IMR-90 (cell line): ENCODE data around the gene TEC. TPM values are rescaled to one million over a fixed set of nuclear protein-coding genes. Genes with fewer than 3 reads are reported as not detected.

Experiments
- ATAC-seq: fragments of 200-7000 bp; cut with Tn5 transposase; 2 replicates; pipeline ENCODE4 v1.9.1; 2020; ENCODE audit warnings: low read depth, mild to moderate bottlenecking, moderate library complexity
- BruUV-seq: library from RNA; stranded (reverse); fragments of 400-500 nt; replicated peaks from 2 replicates; lab custom pipeline; 2021; lab: Mats Ljungman, UMichigan
- CTCF ChIA-PET: fragments of 300-600 bp; formaldehyde crosslinking; extraction: SDS; loops from one replicate; lab custom pipeline; 2021; ENCODE audit warnings: antibody characterized with exemption; lab: Yijun Ruan, JAX
- POLR2A ChIA-PET: fragments of 300-600 bp; sonication (Branson Sonifier 250); formaldehyde crosslinking; loops from one replicate; lab custom pipeline; 2022; ENCODE audit warnings: antibody characterized with exemption; ENCODE audit not compliant: unreplicated experiment; lab: Charles Lee
- DNase-seq: peaks from one replicate; pipeline ENCODE4 v3.0.0; 2013
- H2AFZ ChIP-seq: replicated peaks from 2 replicates; pipeline ENCODE3; 2013; ENCODE audit warnings: low read length, mild to moderate bottlenecking; ENCODE audit not compliant: poor library complexity
- H2AK5ac ChIP-seq: 2 replicates; pipeline ENCODE4 v1.6.1; 2013; ENCODE audit warnings: low read depth, low read length, inconsistent platforms
- H2AK9ac ChIP-seq: replicated peaks from 2 replicates; pipeline ENCODE3; 2013; ENCODE audit warnings: mild to moderate bottlenecking, low read depth, low read length, moderate library complexity; ENCODE audit not compliant: poor library complexity
- H2BK120ac ChIP-seq: 2 replicates; pipeline ENCODE4 v1.6.1; 2013; ENCODE audit warnings: low read depth, low read length, inconsistent platforms
- H2BK15ac ChIP-seq: 3 replicates; pipeline ENCODE4 v1.6.1; 2013; ENCODE audit warnings: low read depth, low read length, inconsistent platforms
- H2BK20ac ChIP-seq: 2 replicates; pipeline ENCODE4 v1.6.1; 2013; ENCODE audit warnings: low read depth, mild to moderate bottlenecking, inconsistent platforms, low read length, moderate library complexity
- H2BK5ac ChIP-seq: 2 replicates; pipeline ENCODE4 v1.6.1; 2013; ENCODE audit warnings: mild to moderate bottlenecking, low read depth, low read length, inconsistent platforms; ENCODE audit not compliant: poor library complexity, severe bottlenecking
- H3K14ac ChIP-seq: replicated peaks from 2 replicates; pipeline ENCODE4 v1.6.1; 2013; ENCODE audit warnings: low read depth, low read length, inconsistent platforms
- H3K18ac ChIP-seq: 2 replicates; pipeline ENCODE4 v1.6.1; 2013; ENCODE audit warnings: low read depth, low read length, control low read depth
- H3K23ac ChIP-seq: 2 replicates; pipeline ENCODE4 v1.6.1; 2013; ENCODE audit warnings: low read depth, low read length, inconsistent platforms
- H3K27ac ChIP-seq: 2 replicates; pipeline ENCODE4 v1.5.1; 2013; ENCODE audit warnings: mild to moderate bottlenecking, control low read depth, low read length; ENCODE audit not compliant: insufficient read depth
- H3K27me3 ChIP-seq: 2 replicates; pipeline ENCODE4 v1.6.1; 2013; ENCODE audit warnings: low read length; ENCODE audit not compliant: control insufficient read depth, insufficient read depth
- H3K36me3 ChIP-seq: 2 replicates; pipeline ENCODE4 v1.6.1; 2013; ENCODE audit warnings: low read length, mixed read lengths; ENCODE audit not compliant: control insufficient read depth, insufficient read depth
- H3K4ac ChIP-seq: 2 replicates; pipeline ENCODE4 v1.6.1; 2013; ENCODE audit warnings: low read depth, low read length, inconsistent platforms
- H3K4me1 ChIP-seq: 2 replicates; pipeline ENCODE4 v1.6.1; 2013; ENCODE audit warnings: low read length, mixed read lengths; ENCODE audit not compliant: control insufficient read depth, insufficient read depth
- H3K4me2 ChIP-seq: 2 replicates; pipeline ENCODE4 v1.6.1; 2013; ENCODE audit warnings: low read depth, mild to moderate bottlenecking, control low read depth, low read length, moderate library complexity
- H3K4me3 ChIP-seq: 2 replicates; pipeline ENCODE4 v1.5.1; 2013; ENCODE audit warnings: low read depth, mild to moderate bottlenecking, control low read depth, low read length, moderate library complexity; ENCODE audit not compliant: insufficient read depth
- H3K56ac ChIP-seq: 2 replicates; pipeline ENCODE4 v1.6.1; 2013; ENCODE audit warnings: low read length, inconsistent platforms; ENCODE audit not compliant: insufficient read depth; ENCODE audit errors: extremely low read depth
- H3K79me1 ChIP-seq, 2 experiments: 2 replicates each; pipeline ENCODE4 v1.6.1; 2013; ENCODE audit warnings: low read length in 2 of 2, inconsistent platforms in 1 of 2, low read depth in 1 of 2
- H3K9ac ChIP-seq: 2 replicates; pipeline ENCODE4 v1.6.1; 2013; ENCODE audit warnings: low read depth, low read length, control low read depth
- H3K9me1 ChIP-seq: 2 replicates; pipeline ENCODE4 v1.6.1; 2013; ENCODE audit warnings: low read length, inconsistent platforms; ENCODE audit not compliant: insufficient read depth
- H3K9me3 ChIP-seq: 2 replicates; pipeline ENCODE4 v1.6.1; 2013; ENCODE audit warnings: low read length; ENCODE audit not compliant: control insufficient read depth, insufficient read depth
- H4K20me1 ChIP-seq: 2 replicates; pipeline ENCODE4 v1.6.1; 2013; ENCODE audit warnings: low read length, inconsistent platforms; ENCODE audit not compliant: insufficient read depth
- H4K5ac ChIP-seq: 2 replicates; pipeline ENCODE4 v1.6.1; 2013; ENCODE audit warnings: mild to moderate bottlenecking, low read depth, low read length, control low read depth
- H4K8ac ChIP-seq, 2 experiments: 2 replicates each; pipeline ENCODE4 v1.6.1; 2013; ENCODE audit warnings: low read depth in 2 of 2, low read length in 2 of 2, control low read depth in 1 of 2, inconsistent platforms in 1 of 2
- H4K91ac ChIP-seq: 2 replicates; pipeline ENCODE4 v1.6.1; 2013; ENCODE audit warnings: low read depth, low read length, inconsistent platforms; ENCODE audit not compliant: insufficient read depth
- BHLHE40 ChIP-seq: fragments of 150-350 bp; IDR thresholded peaks from 2 replicates; pipeline ENCODE4 v1.6.1; 2016; ENCODE audit warnings: mild to moderate bottlenecking, low read depth, low read length
- CEBPB ChIP-seq: IDR thresholded peaks from 2 replicates; pipeline ENCODE4 v1.6.1; 2012; ENCODE audit warnings: low read depth, low read length, improper control_type of control experiment
- CHD1 ChIP-seq: IDR thresholded peaks from 2 replicates; pipeline ENCODE4 v1.6.1; 2012; ENCODE audit warnings: low read depth, low read length, improper control_type of control experiment
- CTCF ChIP-seq: conservative IDR thresholded peaks from 2 replicates; pipeline ENCODE4 v1.5.1; 2012; ENCODE audit warnings: mild to moderate bottlenecking, low read depth, low read length, improper control_type of control experiment
- ELK1 ChIP-seq: fragments of 150-350 bp; IDR thresholded peaks from 2 replicates; pipeline ENCODE4 v1.6.1; 2016; ENCODE audit warnings: low read depth, mild to moderate bottlenecking, low read length, moderate library complexity, borderline replicate concordance
- FOS ChIP-seq: fragments of 150-350 bp; IDR thresholded peaks from 2 replicates; pipeline ENCODE4 v1.6.1; 2016; ENCODE audit warnings: low read depth, low read length
- MAFK ChIP-seq: IDR thresholded peaks from 2 replicates; pipeline ENCODE4 v1.6.1; 2012; ENCODE audit warnings: low read depth, low read length, improper control_type of control experiment
- MAZ ChIP-seq: IDR thresholded peaks from 2 replicates; pipeline ENCODE4 v1.6.1; 2012; ENCODE audit warnings: low read depth, mild to moderate bottlenecking, low read length, improper control_type of control experiment, moderate library complexity, borderline replicate concordance
- MXI1 ChIP-seq: IDR thresholded peaks from 2 replicates; pipeline ENCODE4 v1.6.1; 2012; ENCODE audit warnings: low read depth, mild to moderate bottlenecking, low read length, moderate library complexity, borderline replicate concordance
- NFE2L2 ChIP-seq: fragments of 150-350 bp; IDR thresholded peaks from 2 replicates; pipeline ENCODE4 v1.6.1; 2016; ENCODE audit warnings: low read depth, mild to moderate bottlenecking, low read length
- POLR2A ChIP-seq: IDR thresholded peaks from 2 replicates; pipeline ENCODE4 v1.6.1; 2012; ENCODE audit warnings: mild to moderate bottlenecking, low read depth, low read length
- RAD21 ChIP-seq: IDR thresholded peaks from 2 replicates; pipeline ENCODE4 v1.6.1; 2012; ENCODE audit warnings: low read length, improper control_type of control experiment
- RCOR1 ChIP-seq: IDR thresholded peaks from 2 replicates; pipeline ENCODE4 v1.6.1; 2012; ENCODE audit warnings: mild to moderate bottlenecking, low read length, improper control_type of control experiment; ENCODE audit not compliant: insufficient replicate concordance
- RFX5 ChIP-seq: IDR thresholded peaks from 2 replicates; pipeline ENCODE4 v1.8.0; 2012; ENCODE audit warnings: low read depth, mild to moderate bottlenecking, low read length, moderate library complexity
- SMC3 ChIP-seq: fragments of 150-350 bp; IDR thresholded peaks from 2 replicates; pipeline ENCODE4 v1.6.1; 2016; ENCODE audit warnings: low read depth, mild to moderate bottlenecking, antibody characterized with exemption, low read length, moderate library complexity
- USF2 ChIP-seq: fragments of 150-350 bp; IDR thresholded peaks from 2 replicates; pipeline ENCODE4 v1.6.1; 2017; ENCODE audit warnings: mild to moderate bottlenecking, antibody characterized with exemption, low read length, low read depth
- WGBS, 2 experiments: methylation state at CpG; one replicate each; pipeline versions ENCODE4 v1.1.5 to v1.1.7; 2013; ENCODE audit warnings: missing lambda C conversion rate in 2 of 2; ENCODE audit not compliant: insufficient read length in 1 of 2; ENCODE audit errors: extremely low coverage in 2 of 2; 5-methylcytosine and 5-hydroxymethylcytosine counted together
- dilution Hi-C: fragments of 300-500 bp; cut with HindIII; formaldehyde crosslinking; loops from one replicate; pipeline ENCODE4 v1.14.3; 2018; ENCODE audit warnings: low sequenced_read_pairs; ENCODE audit not compliant: unreplicated experiment
- in situ Hi-C: fragments of 300-500 bp; cut with MboI; formaldehyde crosslinking; loops from 3 replicates; pipeline ENCODE4 v1.14.3; 2019; ENCODE audit warnings: low sequenced_read_pairs, inconsistent platforms, mixed read lengths
- intact Hi-C: fragments of 100-400 bp; cut with micrococcal nuclease; formaldehyde crosslinking; loops from 2 replicates; pipeline ENCODE4 v1.10.0; 2022
- polyA plus RNA-seq, 3 experiments: library from polyadenylated mRNA; depleted of rRNA; stranded (reverse); fragments of >200 nt; gene quantifications; 2 replicates each; pipeline ENCODE4 v1.2.3, GENCODE V29; 2012; ENCODE audit warnings: low replicate concordance in 1 of 3
- total RNA-seq: library from RNA; depleted of rRNA; stranded (reverse); fragments of >200 nt; gene quantifications from 2 replicates; pipeline ENCODE4 v1.2.3, GENCODE V29; 2012

Gene TEC
- total and polyA plus RNA-seq, 2 of the 4 experiments (the other 2 are of a cell fraction): 0.39 to 0.54 TPM

GRCh38 chr4:48184882-48185281 lies 84.8 kb downstream of the TEC start:
- H3K56ac ChIP-seq: no peak overlapping the region
- H3K4me2 ChIP-seq: no peak overlapping the region
- H3K9ac ChIP-seq: no peak overlapping the region
- no peaks in the 10 kb centered on the region for H3K4me1 ChIP-seq
- in situ Hi-C loops: no loop called here
- H4K8ac ChIP-seq: no peak overlapping the region
- dilution Hi-C loops: no loop called here
- CTCF ChIA-PET: no interaction called here
- H3K27me3 ChIP-seq: no peaks in the 10 kb centered on the region
- no peak overlapping the region for H3K4ac ChIP-seq
- no peak for ATAC-seq
- H3K23ac ChIP-seq: no peak overlapping the region
- no peak overlapping the region for H2BK120ac ChIP-seq
- H3K14ac ChIP-seq: no peak overlapping the region
- no peak overlapping the region for H2AK5ac ChIP-seq
- no peak overlapping the region for H2BK15ac ChIP-seq
- POLR2A ChIA-PET: no interaction called here
- BruUV-seq: no TSS peak
- H3K36me3 ChIP-seq: no peaks in the 10 kb centered on the region
- H4K91ac ChIP-seq: no peak overlapping the region
- H3K9me3 ChIP-seq: no peaks in the 10 kb centered on the region
- no peak overlapping the region for H3K27ac ChIP-seq
- no peak overlapping the region for H4K5ac ChIP-seq
- peak; percentile 38 for DNase-seq
- no peak overlapping the region for H2AK9ac ChIP-seq
- H2AFZ ChIP-seq: no peak overlapping the region
- H4K20me1 ChIP-seq: no peaks in the 10 kb centered on the region
- no CpG with 5 or more reads among the region's 3 CpGs for WGBS, 2 experiments
- H3K4me3 ChIP-seq: no peak overlapping the region
- no peak overlapping the region for H2BK5ac ChIP-seq
- H3K9me1 ChIP-seq: no peaks in the 10 kb centered on the region
- H3K79me1 ChIP-seq: no peaks in the 10 kb centered on the region
- no peak for TF ChIP-seq CHD1
- no peak for TF ChIP-seq FOS
- TF ChIP-seq RAD21: no peak
- TF ChIP-seq USF2: no peak
- no peak for TF ChIP-seq ELK1
- no peak for TF ChIP-seq MXI1
- no peak for TF ChIP-seq MAFK
- no peak for TF ChIP-seq BHLHE40
- no peak for TF ChIP-seq POLR2A
- no peak for TF ChIP-seq RCOR1
- no peak for TF ChIP-seq MAZ
- no peak for TF ChIP-seq SMC3
- no peak for TF ChIP-seq CEBPB
- TF ChIP-seq RFX5: no peak
- no peak for TF ChIP-seq CTCF
- TF ChIP-seq NFE2L2: no peak
- H3K18ac ChIP-seq: no peak overlapping the region
- no peak overlapping the region for H2BK20ac ChIP-seq
- intact Hi-C loops: loop anchor here (5.0 kb wide), 1 partner anchor 737 kb away; no protein-coding TSS in a partner anchor
